ENCODE measurements around the gene SNAP29.

GRCh38 chr22:20843501-20843900 lies 15.3 kb upstream of the SNAP29 start:
- no peak for TF ChIP-seq CTCF (IDR thresholded peaks at IDR 0.05; ENCODE audit: low read length)
- no peak for TF ChIP-seq EZH2 (IDR thresholded peaks at IDR 0.05; ENCODE audit: borderline replicate concordance, low read length)

All from OCI-LY1 (cell line).